ENCODE measurements around the gene PTPN7.
A peak's percentile ranks its signal among the peaks of the same experiment; 100 is the strongest.
"Not testable (repeated sequence)": the region's sequence is repeated elsewhere in the genome, so short reads cannot be mapped to it uniquely, and the experiment has no call there.

Gene PTPN7

DNA sequence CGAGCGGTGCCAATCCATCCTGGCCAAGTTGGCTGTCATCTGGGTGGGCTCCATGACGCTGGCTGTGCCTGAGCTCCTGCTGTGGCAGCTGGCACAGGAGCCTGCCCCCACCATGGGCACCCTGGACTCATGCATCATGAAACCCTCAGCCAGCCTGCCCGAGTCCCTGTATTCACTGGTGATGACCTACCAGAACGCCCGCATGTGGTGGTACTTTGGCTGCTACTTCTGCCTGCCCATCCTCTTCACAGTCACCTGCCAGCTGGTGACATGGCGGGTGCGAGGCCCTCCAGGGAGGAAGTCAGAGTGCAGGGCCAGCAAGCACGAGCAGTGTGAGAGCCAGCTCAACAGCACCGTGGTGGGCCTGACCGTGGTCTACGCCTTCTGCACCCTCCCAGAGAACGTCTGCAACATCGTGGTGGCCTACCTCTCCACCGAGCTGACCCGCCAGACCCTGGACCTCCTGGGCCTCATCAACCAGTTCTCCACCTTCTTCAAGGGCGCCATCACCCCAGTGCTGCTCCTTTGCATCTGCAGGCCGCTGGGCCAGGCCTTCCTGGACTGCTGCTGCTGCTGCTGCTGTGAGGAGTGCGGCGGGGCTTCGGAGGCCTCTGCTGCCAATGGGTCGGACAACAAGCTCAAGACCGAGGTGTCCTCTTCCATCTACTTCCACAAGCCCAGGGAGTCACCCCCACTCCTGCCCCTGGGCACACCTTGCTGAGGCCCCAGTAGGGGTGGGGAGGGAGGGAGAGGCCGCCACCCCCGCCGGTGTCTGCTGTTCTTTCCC lies 32.4 kb downstream of the PTPN7 start:
- no peak for DNase-seq

DNA sequence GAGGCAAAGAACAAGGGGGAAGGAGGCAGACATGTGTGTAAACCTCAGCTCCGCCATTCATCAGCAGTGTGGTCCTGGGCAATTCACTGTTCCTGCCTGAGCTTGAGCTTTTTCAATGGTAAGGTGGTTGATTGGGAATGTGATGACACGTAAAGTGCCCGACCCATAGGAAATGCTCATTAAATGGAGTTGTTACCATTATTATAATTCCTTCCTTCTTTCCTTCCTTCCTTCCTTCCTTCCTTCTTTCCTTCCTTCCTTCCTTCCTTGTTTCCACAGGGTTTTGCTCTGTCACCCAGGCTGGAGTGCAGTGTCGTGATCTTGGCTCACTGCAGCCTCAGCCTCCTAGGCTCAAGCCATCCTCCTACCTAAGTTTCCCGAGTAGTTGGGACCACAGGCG lies 33.3 kb downstream of the PTPN7 start:
- no peak for DNase-seq

DNA sequence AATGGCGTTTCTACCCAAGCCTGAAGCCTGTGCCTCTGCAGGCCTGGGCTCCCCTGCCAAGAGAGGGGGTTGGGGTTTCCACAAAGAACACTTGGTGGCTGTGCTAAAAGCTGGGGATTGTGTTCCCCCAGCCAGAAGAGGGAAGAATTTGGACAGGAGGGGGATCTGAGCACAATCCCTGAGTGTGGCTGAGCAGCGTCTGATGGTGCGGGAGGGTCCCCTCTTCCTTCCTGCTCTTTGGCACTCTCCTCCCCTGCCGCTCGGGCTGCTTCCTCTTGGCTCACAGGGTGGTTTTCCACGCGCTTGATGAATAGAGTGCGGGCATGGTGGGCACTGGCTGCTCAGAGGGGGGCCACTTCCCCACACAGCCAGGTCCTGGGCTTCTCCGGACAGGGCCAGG lies 34.0 kb downstream of the PTPN7 start:
- no peak for DNase-seq

DNA sequence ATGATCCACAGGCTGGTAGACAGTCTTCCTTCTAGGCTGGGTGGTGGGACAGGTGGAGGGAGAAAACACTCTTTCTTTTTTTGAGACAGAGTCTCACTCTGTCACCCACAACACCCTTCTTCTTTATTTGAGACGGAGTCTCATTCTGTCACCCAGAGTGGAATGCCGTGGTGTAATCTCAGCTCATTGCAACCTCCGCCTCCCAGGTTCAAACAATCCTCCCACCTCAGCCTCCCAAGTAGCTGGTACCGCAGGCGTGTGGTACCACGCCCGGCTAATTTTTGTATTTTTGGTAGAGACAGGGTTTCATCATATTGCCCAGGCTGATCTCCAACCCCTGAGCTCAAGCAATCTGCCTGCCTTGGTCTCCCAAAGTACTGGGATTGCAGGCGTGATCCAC lies 34.8 kb downstream of the PTPN7 start:
- DNase-seq: no peak

DNA sequence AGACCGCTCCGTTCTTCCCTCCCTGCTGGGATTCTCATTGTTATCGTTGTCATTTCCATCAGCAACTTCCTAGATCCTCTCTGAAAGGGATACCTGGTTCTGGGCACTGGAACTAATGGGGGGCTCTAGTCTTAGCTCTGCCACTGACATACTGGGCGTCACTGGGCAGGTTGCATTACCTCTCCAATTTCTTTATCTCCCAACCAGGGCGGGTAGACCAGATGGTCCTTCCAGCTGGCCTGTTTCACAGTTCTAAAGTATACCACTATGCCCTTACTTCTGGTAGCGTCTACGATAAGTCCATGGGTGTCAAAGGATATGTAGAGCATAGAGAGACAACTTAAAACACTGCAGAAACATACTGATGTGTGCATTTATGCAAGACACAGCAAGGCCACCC lies 36.3 kb downstream of the PTPN7 start:
- DNase-seq: no peak

DNA sequence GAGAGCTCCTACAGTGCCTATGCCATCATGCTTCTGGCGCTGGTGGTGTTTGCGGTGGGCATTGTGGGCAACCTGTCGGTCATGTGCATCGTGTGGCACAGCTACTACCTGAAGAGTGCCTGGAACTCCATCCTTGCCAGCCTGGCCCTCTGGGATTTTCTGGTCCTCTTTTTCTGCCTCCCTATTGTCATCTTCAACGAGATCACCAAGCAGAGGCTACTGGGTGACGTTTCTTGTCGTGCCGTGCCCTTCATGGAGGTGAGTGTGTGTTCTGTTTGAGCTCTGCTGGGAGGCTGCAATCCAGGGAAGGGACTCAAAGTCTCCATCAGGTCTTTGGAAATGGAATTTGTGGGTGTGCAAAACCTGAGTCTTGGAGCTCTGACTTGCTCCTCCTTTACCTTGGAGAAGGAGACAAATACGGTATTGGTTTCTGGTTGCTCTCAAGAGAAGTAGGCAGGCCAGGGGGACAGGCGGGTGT lies 37.0 kb downstream of the PTPN7 start:
- DNase-seq: no peak

DNA sequence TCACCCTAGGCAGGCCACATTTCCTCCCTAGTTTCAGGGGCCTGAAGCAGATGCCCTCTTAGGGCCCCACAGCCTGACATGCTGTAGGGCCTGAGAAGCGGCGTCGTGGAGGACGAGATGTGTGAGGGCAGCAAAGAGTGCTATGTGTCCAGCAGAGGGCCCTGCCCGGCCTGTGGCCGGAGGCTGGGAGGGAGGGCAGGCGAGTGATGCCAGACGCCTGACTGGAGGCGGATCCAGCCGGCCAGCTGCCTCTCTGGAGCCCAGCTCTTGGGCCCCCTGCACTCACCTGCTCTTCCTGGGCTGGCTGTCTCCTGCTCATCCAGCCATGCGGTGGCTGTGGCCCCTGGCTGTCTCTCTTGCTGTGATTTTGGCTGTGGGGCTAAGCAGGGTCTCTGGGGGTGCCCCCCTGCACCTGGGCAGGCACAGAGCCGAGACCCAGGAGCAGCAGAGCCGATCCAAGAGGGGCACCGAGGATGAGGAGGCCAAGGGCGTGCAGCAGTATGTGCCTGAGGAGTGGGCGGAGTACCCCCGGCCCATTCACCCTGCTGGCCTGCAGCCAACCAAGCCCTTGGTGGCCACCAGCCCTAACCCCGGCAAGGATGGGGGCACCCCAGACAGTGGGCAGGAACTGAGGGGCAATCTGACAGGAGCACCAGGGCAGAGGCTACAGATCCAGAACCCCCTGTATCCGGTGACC lies 37.6 kb downstream of the PTPN7 start, which contains the start of gene GPR37L1:
Gene GPR37L1, plus strand, starts transcription at position 279 of the 697 bp plus-strand sequence. Its CDS starts 47 bp downstream, at position 326.
- no peak for DNase-seq

DNA sequence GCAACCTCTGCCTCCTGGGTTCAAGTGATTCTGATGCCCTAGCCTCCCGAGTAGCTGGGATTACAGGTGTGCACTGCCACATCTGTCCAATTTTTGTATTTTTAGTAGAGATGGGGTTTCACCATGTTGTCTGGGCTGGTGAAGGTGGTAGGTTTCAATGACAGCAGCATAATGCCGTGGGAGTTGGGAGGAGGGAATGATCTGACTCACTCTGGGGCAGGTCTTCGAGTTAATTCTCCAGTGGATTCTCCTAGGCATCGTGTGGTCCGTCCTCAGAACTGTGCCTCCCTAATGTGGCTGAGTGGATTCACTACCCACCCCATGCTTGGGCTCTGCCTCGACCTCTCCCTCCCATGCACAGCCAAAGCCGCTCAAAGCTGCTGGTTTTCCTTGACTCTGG lies 39.4 kb downstream of the PTPN7 start:
- no peak for DNase-seq

DNA sequence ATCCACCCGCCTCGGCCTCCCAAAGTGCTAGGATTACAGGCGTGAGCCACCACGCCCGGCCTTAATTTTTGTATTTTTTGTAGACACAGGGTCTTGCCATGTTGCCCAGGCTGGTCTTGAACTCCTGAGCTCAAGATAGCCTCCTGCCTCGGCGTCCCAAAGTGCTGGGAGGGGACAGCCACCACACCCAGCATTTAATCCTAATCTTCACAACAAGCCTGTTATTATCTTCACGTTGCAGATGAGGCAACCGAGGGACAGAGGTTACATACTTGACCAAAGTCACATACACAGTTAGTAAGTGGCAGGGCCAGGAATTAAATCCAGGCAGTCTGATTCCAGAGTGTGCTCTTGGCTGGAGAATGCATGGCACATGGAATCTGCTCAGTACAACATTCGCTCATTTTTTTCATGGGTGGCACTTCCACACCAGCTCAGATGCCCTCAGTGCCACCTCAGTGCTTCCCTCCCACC lies 42.5 kb downstream of the PTPN7 start:
- DNase-seq: no peak

DNA sequence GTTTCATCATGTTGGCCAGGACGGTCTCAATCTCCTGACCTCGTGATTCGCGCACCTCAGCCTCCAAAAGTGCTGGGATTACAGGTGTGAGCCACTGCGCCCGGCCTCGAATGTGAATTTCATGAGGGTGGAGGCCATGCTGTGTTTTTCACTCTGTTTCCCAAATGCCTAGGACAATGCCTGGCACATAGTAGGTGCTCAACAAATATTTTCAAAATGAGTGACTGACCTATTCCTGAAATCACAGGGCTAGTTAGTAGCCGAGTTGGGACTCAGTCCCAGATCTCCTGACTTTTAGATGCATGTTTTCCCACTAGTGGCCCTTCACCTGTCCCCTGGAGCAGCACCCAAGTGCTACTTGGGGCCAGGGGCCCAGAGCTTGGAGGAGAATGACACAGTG lies 44.1 kb downstream of the PTPN7 start:
- DNase-seq: no peak

DNA sequence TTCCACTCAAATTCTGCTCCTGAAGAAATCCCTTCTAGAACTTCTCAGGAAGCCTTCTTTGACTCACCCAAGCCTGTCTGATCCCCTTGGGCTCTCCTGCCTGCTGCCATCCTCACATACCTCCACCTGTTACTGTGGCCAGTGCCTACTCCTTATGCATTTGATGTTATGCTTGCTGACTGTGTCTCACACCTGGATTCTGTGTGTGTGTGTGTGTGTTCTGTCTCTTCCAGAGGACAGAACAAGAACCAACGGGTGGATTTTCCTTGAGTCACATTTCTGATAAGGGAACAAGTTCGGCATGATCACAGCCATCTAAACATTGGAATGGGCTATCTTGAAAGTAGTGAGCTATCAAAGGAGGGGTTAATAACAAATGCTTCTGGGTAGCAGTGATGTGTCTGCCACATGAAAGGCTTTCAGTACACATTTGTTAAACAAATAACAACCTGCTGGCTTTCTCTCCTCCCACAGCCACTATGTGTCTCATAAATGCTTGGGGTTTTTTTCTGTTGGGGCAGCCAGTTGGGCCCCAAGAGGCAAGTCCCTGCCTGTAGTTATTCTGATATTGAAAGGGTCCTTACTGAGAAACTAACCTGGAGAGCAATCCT lies 46.6 kb downstream of the PTPN7 start:
- DNase-seq: no peak

DNA sequence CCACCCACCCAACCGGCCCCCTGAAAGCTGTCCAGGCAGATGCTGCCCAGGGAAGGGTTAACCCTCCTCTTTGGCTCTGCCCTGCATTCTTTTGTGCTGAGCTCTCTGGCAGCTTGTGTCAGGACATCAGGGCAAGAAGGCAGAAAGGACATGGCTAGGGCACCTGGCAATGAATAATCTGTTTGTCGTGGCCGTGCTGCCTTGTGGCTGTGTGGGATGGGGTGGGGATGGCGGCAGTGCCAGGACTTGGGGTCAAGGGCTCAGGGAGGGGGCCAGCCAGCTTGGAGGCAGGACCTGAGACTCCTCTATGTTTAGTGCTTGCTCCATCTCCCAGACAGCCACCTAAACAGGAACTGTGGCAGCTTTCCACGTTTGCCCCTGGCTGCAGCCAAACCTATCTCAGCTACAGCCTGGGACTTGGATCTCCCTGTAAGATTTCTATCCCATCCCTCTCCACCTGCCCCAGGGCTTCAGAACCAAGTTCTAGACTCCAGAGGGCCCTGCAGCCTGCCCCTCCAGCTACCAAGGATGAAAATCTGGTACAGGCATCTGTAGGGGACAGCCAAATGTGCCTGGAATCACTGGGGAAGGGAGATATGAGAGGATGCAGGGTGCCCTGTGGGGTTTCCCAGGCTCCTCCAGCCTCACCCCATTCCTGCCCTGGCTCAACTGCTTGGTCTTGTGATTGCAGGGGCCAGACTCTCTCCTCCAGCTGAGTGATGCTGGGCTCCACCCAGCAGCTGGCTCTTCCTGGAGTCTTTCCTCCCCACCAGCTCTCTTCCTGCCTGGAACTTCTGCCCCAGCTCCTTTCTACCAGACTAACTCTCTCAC lies 47.3 kb downstream of the PTPN7 start:
- DNase-seq: peak in 1 of 2 experiments; percentile 36

DNA sequence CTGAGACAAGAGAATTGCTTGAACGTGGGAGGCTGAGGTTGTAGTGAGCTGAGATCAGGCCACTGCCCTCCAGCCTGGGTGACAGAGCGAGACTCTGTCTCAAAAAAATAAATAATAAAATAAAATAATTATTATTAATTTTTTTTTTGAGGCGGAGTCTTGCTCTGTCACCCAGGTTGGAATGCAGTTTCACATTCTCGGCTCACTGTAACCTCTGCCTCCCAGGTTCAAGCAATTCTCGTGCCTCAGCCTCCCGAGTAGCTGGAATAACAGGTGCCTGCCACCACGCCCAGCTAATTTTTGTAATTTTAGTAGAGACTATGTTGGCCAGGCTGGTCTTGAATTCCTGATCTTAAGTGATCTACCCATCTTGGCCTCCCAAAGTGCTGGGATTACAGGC lies 48.8 kb downstream of the PTPN7 start:
- DNase-seq: not testable (repeated sequence)

DNA sequence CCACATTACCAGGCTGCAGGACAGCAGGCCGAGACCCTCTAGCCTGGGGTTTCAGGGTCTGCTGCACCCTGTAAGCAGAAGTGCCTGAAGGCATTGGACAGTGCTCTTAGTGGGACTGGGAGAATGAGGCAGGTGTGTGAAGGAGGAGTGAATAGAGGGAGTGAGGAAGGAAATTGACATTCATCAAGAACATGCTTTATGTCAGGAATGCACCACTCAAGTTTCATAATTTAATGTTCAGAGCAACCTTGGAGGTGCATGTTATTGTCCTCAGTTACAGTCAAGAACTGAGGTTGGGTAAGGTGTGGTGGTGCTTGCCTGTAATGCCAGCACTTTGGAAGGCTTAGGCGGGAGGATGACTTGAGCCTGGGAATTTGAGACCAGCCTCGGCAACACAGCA lies 49.4 kb downstream of the PTPN7 start:
- no peak for DNase-seq

DNA sequence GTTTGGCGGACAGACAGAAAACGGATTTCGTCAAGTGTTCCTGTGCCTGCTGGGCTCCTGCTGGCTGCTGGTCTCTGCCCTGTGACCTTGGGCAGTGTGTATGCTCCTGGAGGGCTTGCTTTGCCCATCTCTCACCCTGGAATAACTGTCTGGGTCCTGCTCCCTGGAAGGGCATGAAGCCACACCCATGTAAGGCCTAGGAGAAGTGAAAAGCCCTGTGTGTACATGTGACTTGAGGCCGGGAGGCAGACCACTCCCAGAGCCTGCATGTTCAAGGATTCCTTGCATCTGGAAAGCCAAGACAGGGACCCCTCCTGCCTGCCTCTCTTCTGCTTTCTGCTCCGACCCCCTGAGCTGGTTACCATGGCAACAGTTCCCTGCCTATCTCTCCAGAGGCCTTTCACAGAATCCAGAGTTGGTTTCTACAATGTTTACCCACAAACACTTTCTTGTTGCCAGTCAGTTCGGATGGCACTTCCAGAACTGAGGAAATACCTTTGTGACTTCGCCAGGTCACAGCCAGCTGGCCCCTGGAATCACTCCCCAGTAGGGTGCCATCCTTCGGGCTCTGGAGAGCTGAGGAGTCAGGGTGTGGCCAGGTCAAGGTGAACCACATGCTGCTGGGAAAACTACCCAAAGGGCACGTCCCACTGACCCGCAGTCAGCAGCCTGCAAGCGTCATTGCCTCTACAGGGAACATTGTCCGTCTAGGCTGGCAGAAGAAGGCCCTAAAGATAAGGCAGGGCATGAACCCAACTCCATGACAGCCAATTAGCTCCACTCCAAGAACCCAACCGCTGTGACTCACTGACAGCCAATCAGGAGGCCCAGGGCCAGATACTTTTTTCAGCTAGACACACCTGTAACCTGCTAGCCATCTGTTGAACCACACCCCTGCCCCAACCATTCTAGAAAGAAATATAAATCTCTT lies 52.3 kb downstream of the PTPN7 start:
- peak in 1 of 2 experiments; percentile 25 for DNase-seq

DNA sequence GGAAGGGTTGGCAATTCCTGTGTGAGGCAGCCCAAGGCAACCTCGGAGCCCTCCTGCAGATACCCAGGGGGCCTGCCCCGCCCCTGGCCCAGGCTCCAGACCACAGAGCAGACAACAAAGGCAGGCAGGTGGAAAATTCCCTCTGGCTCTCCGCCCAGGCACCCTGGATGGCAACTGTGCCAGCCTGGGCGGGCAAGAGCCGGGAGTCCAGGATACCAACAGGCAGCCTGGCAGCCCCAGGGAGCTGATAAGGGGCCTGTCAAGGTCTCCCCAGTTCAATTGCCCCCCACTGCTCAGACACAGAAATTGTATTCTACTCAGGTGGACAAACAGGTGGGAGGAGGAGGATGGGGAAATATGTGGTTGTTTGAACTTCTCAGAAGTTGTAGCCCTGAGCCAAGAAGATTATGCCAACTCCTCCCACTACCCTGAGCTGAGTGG lies 53.1 kb downstream of the PTPN7 start:
- peak in 1 of 2 experiments; percentile 68 for DNase-seq

DNA sequence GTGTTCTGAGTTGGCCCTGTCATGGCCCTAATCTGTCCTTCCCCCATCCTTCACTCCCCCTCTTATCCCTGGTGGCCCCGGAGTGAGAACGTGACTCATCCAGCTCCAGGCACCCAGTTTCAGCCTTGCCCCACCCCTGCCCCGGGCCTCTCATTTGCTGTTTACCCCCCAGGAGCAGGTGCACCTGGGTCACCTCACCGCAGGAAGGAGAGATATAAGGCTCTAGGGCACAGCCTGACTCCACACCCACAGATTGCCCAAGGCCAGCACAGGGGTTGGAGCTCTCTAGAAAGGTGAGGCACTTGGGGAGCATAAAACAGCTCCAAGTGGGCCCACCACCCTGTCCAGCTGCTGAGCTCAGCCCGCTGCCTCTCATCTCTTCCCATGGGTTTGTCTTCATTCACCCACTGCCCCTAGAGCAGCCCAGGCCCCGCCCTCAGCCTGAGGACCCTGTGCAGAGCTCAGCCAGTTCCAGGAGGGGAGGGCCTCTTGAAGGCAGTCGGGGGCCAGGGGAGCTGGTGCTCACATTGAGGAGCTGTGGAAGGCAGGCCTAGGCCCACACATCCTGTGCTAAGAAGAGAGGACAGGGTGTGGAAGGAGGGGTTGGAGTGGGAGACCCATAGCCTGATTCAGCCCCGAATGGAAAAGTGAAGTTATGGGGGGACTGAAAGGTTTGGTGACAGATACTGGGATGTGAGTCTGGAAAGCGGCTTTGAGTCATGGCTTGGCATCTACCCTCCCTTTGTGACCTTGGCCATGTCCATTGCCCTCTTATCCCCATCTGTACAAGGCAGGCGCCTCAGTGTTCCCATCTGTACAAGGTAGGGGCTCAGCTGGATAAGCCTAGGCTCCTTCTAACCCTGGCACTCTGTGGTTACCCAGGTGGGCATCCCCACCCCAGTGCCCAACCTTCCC lies 53.8 kb downstream of the PTPN7 start:
- no peak for DNase-seq

DNA sequence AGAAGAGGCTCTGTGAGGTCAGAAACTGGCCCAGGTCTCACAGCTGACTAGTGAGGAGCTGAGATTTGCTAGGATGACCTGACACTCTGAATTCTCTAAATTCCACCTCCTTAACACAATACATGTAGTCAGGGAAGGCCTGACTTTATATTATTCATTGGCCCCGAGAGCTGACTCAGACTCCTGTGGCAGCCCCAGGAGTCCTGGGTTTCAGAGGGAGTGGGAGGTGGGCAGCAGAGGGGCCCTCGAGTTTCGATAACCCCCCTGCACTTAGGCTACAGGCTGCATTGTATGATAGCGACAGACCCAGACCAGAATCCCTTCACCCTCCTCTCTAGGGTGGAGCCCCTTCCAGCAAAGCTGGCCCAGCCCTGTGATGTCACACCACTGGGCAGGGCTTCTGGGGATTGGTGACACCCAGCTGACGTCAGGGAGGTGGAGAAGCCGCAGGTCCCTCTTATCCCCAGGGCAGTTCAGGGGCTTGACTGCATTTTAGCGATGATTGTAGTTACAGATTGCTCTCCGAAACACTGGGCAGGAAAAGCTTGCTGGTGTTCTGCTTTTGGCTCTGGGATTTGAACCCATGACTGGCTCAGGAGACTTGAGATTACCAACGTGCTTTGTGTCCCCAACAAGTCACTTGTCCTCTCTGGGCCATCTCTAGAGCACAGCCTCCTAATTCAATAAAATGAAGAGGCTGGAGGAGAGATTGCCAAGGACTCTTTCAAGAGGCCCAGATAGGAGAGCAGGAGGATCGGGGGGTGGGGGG lies 54.6 kb downstream of the PTPN7 start:
- no peak for DNase-seq

DNA sequence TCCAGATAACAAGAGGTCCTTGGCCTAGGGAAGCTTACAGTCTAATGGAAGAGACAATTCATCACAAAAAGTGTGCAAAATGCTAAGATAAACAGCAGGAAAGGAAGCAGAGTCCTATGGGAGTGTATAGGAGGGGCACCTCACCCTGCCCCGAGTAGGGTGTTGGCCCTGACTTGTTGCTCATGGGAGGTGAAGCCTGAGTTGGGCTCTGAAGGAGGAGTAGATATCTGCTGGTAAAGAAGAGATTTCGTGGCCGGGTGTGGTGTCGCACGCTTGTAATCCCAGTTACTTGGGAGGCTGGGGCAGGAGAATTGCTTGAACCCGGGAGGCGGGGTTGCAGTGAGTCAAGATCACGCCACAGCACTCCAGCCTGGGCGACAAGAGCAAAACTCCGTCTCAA lies 56.3 kb downstream of the PTPN7 start:
- no peak for DNase-seq

DNA sequence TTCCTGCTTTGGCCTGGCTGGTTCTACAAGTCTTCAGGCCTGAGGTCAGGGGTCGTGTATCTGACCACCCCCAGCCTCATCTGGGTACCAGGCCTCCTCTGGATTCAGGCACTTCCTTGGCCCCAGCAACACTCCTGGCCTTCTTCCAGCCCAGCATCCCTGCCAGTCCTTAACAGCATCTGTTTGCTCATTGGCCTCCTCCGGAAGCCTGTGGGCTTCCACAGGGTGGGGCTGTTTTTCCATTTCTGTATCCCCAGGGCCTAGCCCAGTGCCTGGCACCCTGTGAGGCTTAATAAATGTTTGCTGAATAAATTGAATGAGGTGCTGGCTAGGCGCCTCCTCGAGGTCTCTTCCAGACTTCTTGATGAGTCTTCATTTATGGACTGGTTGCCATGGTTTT lies 59.2 kb downstream of the PTPN7 start:
- peak; percentile 17 to 67 for DNase-seq
